ENCODE results near the gene C1orf35. TPM values are rescaled to one million over a fixed set of nuclear protein-coding genes. Genes with fewer than 3 reads are reported as not detected.

C1orf35 gene
- total RNA-seq, 5 donors from 2014 or later (not counting 1 experiment from before 2014, with no cell fraction given) = 19.7 to 34.0 (median 32.3) TPM

DNA sequence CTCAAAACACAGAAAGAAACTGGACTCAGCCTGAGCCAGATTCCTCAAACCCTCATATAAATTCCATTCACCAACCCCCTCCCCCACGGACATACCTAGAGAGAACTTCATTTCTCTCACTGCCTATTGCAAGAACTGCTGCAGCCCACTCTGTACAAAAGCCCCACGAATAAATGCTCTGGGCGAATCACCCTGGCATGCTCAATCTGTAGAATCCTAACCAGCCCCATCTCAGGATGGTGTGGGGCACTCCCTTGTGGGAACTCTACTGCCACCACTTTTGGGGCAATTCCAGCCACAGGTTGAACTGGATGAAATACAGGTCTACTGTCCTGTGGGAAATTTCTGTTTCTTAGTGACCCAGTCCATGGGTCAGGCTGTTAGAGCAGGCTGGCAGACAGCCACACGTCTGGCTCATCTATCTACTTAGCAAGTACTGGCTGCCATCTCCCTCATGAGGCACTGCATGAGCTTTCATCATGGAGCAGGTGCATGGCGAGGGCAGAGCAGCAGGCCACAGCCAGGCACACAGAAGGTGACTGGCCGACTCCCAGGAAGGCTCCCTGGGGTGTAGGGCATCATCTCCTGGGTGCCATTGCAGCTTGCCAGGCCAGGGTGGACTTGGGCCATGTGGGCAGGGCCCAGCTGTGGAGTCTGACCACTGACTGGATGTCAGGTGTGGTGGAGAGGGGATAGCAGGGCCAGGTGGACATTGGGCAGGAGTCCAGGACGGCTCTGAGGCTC is 1.6 kb upstream of the C1orf35 start:
- Mint-ChIP-seq H3K4me1 (peaks cover 33 to 43% (median 37%) of the 10 kb centered on the region in 3 donors), H3K27me3 (no peaks in the 10 kb centered on the region), H3K27ac (peak overlapping the region in 1 of 2 donors; percentile 58), H3K4me3 (peak overlapping the region; percentile 39 to 95 (median 89)), H3K36me3 (peaks cover 12% of the 10 kb centered on the region), H3K9me3 (no peaks in the 10 kb centered on the region)
- Histone ChIP-seq H3K4me3 (ENCODE audit: control insufficient read depth in 1 of 2, extremely low read depth in 1 of 2, low read length in 1 of 2) (no peak overlapping the region), H3K36me3 (ENCODE audit: control insufficient read depth in 2 of 2, extremely low read depth in 1 of 2, insufficient read depth in 1 of 2, low read length in 1 of 2) (peaks cover 3 to 38% of the 10 kb centered on the region in 2 donors), H3K4me1 (ENCODE audit: control insufficient read depth in 1 of 2, extremely low read depth in 1 of 2, insufficient read depth in 2 of 2, low read length in 2 of 2) (peaks cover 5 to 59% of the 10 kb centered on the region in 2 experiments), H3K27me3 (replicated peaks in 1 of 2; ENCODE audit: control insufficient read depth in 2 of 2, extremely low read depth in 1 of 2, insufficient read depth in 2 of 2, low read length in 1 of 2) (peaks cover 0 to 4% of the 10 kb centered on the region in 2 experiments), H3K9me3 (no peaks in the 10 kb centered on the region), H3K27ac (ENCODE audit: low read length) (no peak overlapping the region)
- CTCF ChIA-PET = no interaction called here
- WGBS (ENCODE audit: insufficient coverage) = 90% methylated on average over 7 of the region's 7 CpGs
- POLR2A ChIA-PET = interaction anchor here (0.6 to 1.0 kb wide), 3 partner anchors 31 to 360 kb away, joined by 3 to 5 read pairs (median 3); no protein-coding TSS in a partner anchor
- ATAC-seq (replicated peaks in 1 of 4) = no peak
- no peak for DNase-seq

DNA sequence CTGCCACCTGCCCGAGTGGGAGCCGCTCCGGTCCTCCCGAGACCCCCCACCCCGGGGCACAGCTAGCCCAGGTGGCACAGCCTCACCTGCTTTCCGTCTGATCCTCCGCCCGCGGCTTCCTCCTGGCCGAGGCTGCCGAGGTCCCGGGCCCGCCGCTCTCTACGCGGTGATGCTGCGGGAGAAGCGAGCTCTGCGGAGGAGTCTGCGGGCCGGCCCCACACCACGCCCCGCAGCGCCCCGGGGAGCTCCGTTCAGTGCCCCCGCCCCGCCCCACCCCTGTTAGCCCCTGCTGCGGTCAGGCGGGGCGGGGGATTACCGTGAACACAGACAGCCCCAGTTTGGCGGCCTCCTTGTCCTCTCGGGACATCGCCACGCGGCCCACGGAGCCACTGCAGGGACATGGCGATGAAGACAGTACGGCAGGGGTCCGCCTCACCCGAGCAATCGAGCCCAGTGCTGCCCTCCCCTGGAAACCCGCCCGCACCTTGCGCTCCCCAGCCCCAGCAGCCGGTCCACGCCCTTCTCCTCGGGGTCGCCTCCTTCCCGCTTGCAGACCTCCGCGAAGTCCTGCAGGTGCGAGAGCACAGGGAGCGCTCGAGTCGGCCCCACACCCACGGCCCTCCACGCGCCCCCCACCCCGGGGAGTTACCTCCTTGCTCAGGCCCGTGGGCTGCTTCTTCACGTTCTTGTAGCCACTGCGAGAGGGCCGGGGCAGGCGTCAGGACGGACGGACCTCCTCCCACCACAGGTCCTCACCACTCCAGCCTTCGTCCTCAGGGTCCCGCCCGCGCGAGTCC is 933 bp downstream of the C1orf35 start:
- H3K4me1 ChIP-seq (ENCODE audit: control insufficient read depth in 1 of 2, extremely low read depth in 1 of 2, insufficient read depth in 2 of 2, low read length in 2 of 2) = peaks cover 2 to 38% of the 10 kb centered on the region in 2 experiments
- CTCF ChIA-PET = interaction anchor here in 1 of 2 donors (0.8 kb wide), 1 partner anchor 103 kb away, joined by 3 read pairs; no protein-coding TSS in a partner anchor
- Mint-ChIP-seq H3K27me3 (no peaks in the 10 kb centered on the region), H3K9me3 (no peaks in the 10 kb centered on the region), H3K4me1 (peaks cover 28 to 38% (median 30%) of the 10 kb centered on the region in 3 donors), H3K4me3 (peak overlapping the region; percentile 75 to 95 (median 76)), H3K36me3 (peaks cover 28% of the 10 kb centered on the region), H3K27ac (peak overlapping the region; percentile 61 to 80)
- H3K27me3 ChIP-seq (replicated peaks in 1 of 2; ENCODE audit: control insufficient read depth in 2 of 2, extremely low read depth in 1 of 2, insufficient read depth in 2 of 2, low read length in 1 of 2) = no peaks in the 10 kb centered on the region
- peaks cover 8 to 56% of the 10 kb centered on the region in 2 donors for H3K36me3 ChIP-seq (ENCODE audit: control insufficient read depth in 2 of 2, extremely low read depth in 1 of 2, insufficient read depth in 1 of 2, low read length in 1 of 2)
- H3K4me3 ChIP-seq (ENCODE audit: control insufficient read depth in 1 of 2, extremely low read depth in 1 of 2, low read length in 1 of 2) = peak overlapping the region; percentile 70 to 92
- peak in 34 of 35 experiments; percentile 23 to 76 (median 54) for DNase-seq
- peak overlapping the region; percentile 85 for H3K27ac ChIP-seq (ENCODE audit: low read length)
- POLR2A ChIA-PET = interaction anchor here in 1 of 2 donors (0.5 kb wide), 1 partner anchor 48 kb away, joined by 3 read pairs; no protein-coding TSS in a partner anchor
- ATAC-seq (replicated peaks in 1 of 4) = peak; percentile 46 to 54 (median 50)
- H3K9me3 ChIP-seq = no peaks in the 10 kb centered on the region
- WGBS (ENCODE audit: insufficient coverage) = 3% methylated on average over 73 of the region's 73 CpGs

DNA sequence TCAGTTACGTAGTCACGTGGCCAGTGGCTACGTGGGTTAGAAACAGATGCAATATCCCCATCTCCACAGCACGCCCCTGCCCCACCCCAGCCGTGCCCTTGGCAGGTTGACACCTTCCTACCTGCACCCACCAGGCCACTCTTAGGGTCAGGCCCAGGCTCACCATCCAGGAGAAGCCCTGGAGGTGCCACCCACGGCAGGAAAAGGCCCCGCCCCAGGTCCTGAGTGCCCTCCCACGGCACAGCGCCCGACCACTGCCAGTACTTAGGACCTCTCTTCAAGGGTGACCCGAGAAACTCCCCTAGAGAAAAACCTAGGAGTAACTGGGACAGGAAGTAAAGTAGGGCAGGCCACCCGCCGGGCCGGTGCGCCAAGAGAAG is 1.5 kb downstream of the C1orf35 start:
- ATAC-seq (replicated peaks in 1 of 4) (no peak), DNase-seq (peak in 2 of 35 experiments; percentile 35 to 38)
- no peaks in the 10 kb centered on the region for H3K27me3 ChIP-seq (replicated peaks in 1 of 2; ENCODE audit: control insufficient read depth in 2 of 2, extremely low read depth in 1 of 2, insufficient read depth in 2 of 2, low read length in 1 of 2)
- Mint-ChIP-seq H3K36me3 (peaks cover 24% of the 10 kb centered on the region), H3K4me1 (peaks cover 26 to 35% (median 30%) of the 10 kb centered on the region in 3 donors), H3K4me3 (peak overlapping the region; percentile 75 to 95 (median 76)), H3K27me3 (no peaks in the 10 kb centered on the region), H3K9me3 (no peaks in the 10 kb centered on the region), H3K27ac (peak overlapping the region; percentile 84 to 90)
- H3K4me3 ChIP-seq (ENCODE audit: control insufficient read depth in 1 of 2, extremely low read depth in 1 of 2, low read length in 1 of 2) = peak overlapping the region in 1 of 2 donors; percentile 92
- H3K9me3 ChIP-seq = no peaks in the 10 kb centered on the region
- peaks cover 8 to 56% of the 10 kb centered on the region in 2 donors for H3K36me3 ChIP-seq (ENCODE audit: control insufficient read depth in 2 of 2, extremely low read depth in 1 of 2, insufficient read depth in 1 of 2, low read length in 1 of 2)
- peaks cover 2 to 40% of the 10 kb centered on the region in 2 experiments for H3K4me1 ChIP-seq (ENCODE audit: control insufficient read depth in 1 of 2, extremely low read depth in 1 of 2, insufficient read depth in 2 of 2, low read length in 2 of 2)
- POLR2A ChIA-PET = no interaction called here
- CTCF ChIA-PET = interaction anchor here in 1 of 2 donors (0.8 kb wide), 1 partner anchor 102 kb away, joined by 3 read pairs; no protein-coding TSS in a partner anchor
- WGBS (ENCODE audit: insufficient coverage) = 21% methylated on average over 8 of the region's 15 CpGs
- peak overlapping the region; percentile 85 for H3K27ac ChIP-seq (ENCODE audit: low read length)

- H3K4me1 Mint-ChIP-seq = peaks cover 27 to 33% (median 30%) of the 10 kb centered on the region in 3 donors
- 76% methylated on average over 4 of the region's 12 CpGs for WGBS (ENCODE audit: insufficient coverage)
- H3K36me3 ChIP-seq (ENCODE audit: control insufficient read depth in 2 of 2, extremely low read depth in 1 of 2, insufficient read depth in 1 of 2, low read length in 1 of 2) = peaks cover 8 to 52% of the 10 kb centered on the region in 2 donors
- peak overlapping the region; percentile 75 to 95 (median 76) for H3K4me3 Mint-ChIP-seq
- peak overlapping the region; percentile 85 for H3K27ac ChIP-seq (ENCODE audit: low read length)
- peaks cover 2 to 46% of the 10 kb centered on the region in 2 experiments for H3K4me1 ChIP-seq (ENCODE audit: control insufficient read depth in 1 of 2, extremely low read depth in 1 of 2, insufficient read depth in 2 of 2, low read length in 2 of 2)
- ATAC-seq (replicated peaks in 1 of 4) = no peak
- peak overlapping the region; percentile 84 to 90 for H3K27ac Mint-ChIP-seq
- no peaks in the 10 kb centered on the region for H3K27me3 Mint-ChIP-seq
- H3K9me3 ChIP-seq = no peaks in the 10 kb centered on the region
- ChIA-PET CTCF (no interaction called here), POLR2A (no interaction called here)
- DNase-seq = peak in 1 of 35 experiments; percentile 4
- no peaks in the 10 kb centered on the region for H3K9me3 Mint-ChIP-seq
- peaks cover 21% of the 10 kb centered on the region for H3K36me3 Mint-ChIP-seq
- no peak overlapping the region for H3K4me3 ChIP-seq (ENCODE audit: control insufficient read depth in 1 of 2, extremely low read depth in 1 of 2, low read length in 1 of 2)
- no peaks in the 10 kb centered on the region for H3K27me3 ChIP-seq (replicated peaks in 1 of 2; ENCODE audit: control insufficient read depth in 2 of 2, extremely low read depth in 1 of 2, insufficient read depth in 2 of 2, low read length in 1 of 2)
These were observed 2.1 kb downstream of the C1orf35 start for GRCh38 chr1:228100822-228101613.

GRCh38 chr1:228099331-228099732 is 3.8 kb downstream of the C1orf35 start:
- peaks cover 38% of the 10 kb centered on the region for H3K36me3 Mint-ChIP-seq

More at GRCh38 chr1:228099331-228099732, 3.8 kb downstream of the C1orf35 start:
- Mint-ChIP-seq H3K27ac (no peak overlapping the region), H3K4me1 (peaks cover 34 to 40% (median 40%) of the 10 kb centered on the region in 3 donors), H3K9me3 (peaks cover 0 to 7% (median 6%) of the 10 kb centered on the region in 3 donors), H3K4me3 (no peak overlapping the region), H3K27me3 (no peaks in the 10 kb centered on the region)
- no peak overlapping the region for H3K4me3 ChIP-seq (ENCODE audit: control insufficient read depth in 1 of 2, extremely low read depth in 1 of 2, low read length in 1 of 2)
- peaks cover 2 to 47% of the 10 kb centered on the region in 2 experiments for H3K4me1 ChIP-seq (ENCODE audit: control insufficient read depth in 1 of 2, extremely low read depth in 1 of 2, insufficient read depth in 2 of 2, low read length in 2 of 2)
- no peak for ATAC-seq (replicated peaks in 1 of 4)
- ChIA-PET CTCF (interaction anchor here in 1 of 2 donors (0.7 kb wide), 1 partner anchor 12 kb away, joined by 3 read pairs; no protein-coding TSS in a partner anchor), POLR2A (interaction anchor here in 1 of 2 donors (1.5 kb wide), 1 partner anchor 16 kb away, joined by 5 read pairs; no protein-coding TSS in a partner anchor)
- no peak overlapping the region for H3K27ac ChIP-seq (ENCODE audit: low read length)
- H3K27me3 ChIP-seq (replicated peaks in 1 of 2; ENCODE audit: control insufficient read depth in 2 of 2, extremely low read depth in 1 of 2, insufficient read depth in 2 of 2, low read length in 1 of 2) = no peaks in the 10 kb centered on the region
- peak in 1 of 35 experiments; percentile 6 for DNase-seq
- WGBS (ENCODE audit: insufficient coverage) = 88% methylated on average over 4 of the region's 4 CpGs
- H3K36me3 ChIP-seq (ENCODE audit: control insufficient read depth in 2 of 2, extremely low read depth in 1 of 2, insufficient read depth in 1 of 2, low read length in 1 of 2) = peaks cover 8 to 52% of the 10 kb centered on the region in 2 donors
- H3K9me3 ChIP-seq = no peaks in the 10 kb centered on the region
